Stomach (tissue), 9 donors: ENCODE measurements around the gene WWOX. TPM values are rescaled to one million over a fixed set of nuclear protein-coding genes. Genes with fewer than 3 reads are reported as not detected.

Experiments
- DNase-seq, 2 donors: peaks; one replicate each; pipeline versions ENCODE4 v3.0.0 to v3.0.0-alpha.2; 2013 to 2019
- H3K27ac ChIP-seq, 5 donors: fragments of 200-600 bp in 4 of 5; sonication (generic) in 4 of 5; one replicate each; pipeline ENCODE4 v1.5.1; 2013 to 2019; ENCODE audit warnings: mild to moderate bottlenecking in 1 of 5, moderate library complexity in 1 of 5
- H3K27me3 ChIP-seq, 3 donors: fragments of 200-600 bp; sonication (generic); one replicate each; pipeline ENCODE4 v1.5.1; 2017 to 2019; ENCODE audit warnings: mixed run types in 1 of 3
- H3K36me3 ChIP-seq, 4 donors: fragments of 200-600 bp; sonication (generic); 1 replicate in 3 of 4; 2 replicates in 1 of 4; pipeline ENCODE4 v1.5.1; 2016 to 2019
- H3K4me1 ChIP-seq, 4 donors: fragments of 200-600 bp; sonication (generic); one replicate each; pipeline ENCODE4 v1.5.1; 2016 to 2019
- H3K4me3 ChIP-seq, 4 donors: fragments of 200-600 bp; sonication (generic) in 3 of 4; one replicate each; pipeline ENCODE4 v1.5.1; 2016 to 2019; ENCODE audit warnings: mild to moderate bottlenecking in 1 of 4
- H3K9me3 ChIP-seq, 4 donors: fragments of 200-600 bp; sonication (generic); one replicate each; pipeline ENCODE4 v1.5.1; 2016 to 2019
- CTCF ChIP-seq, 7 experiments: fragments of 450-650 bp in 4 of 7; fragments of 200-600 bp in 3 of 7; sonication (generic) in 3 of 7; IDR thresholded peaks; one replicate each; pipeline ENCODE4 v1.5.1; 2016 to 2019; ENCODE audit warnings: antibody characterized with exemption in 7 of 7, control low read depth in 2 of 7, mild to moderate bottlenecking in 1 of 7
- EP300 ChIP-seq: sonication (generic); formaldehyde crosslinking; IDR thresholded peaks from one replicate; pipeline ENCODE4 v1.6.1; 2017; ENCODE audit warnings: antibody characterized with exemption
- POLR2A ChIP-seq, 4 donors: fragments of 450-650 bp; IDR thresholded peaks; one replicate each; pipeline ENCODE4 v1.6.1; 2016; ENCODE audit warnings: antibody characterized with exemption in 4 of 4, control low read depth in 2 of 4, mild to moderate bottlenecking in 1 of 4, moderate library complexity in 1 of 4
- POLR2AphosphoS5 ChIP-seq, 3 donors: sonication (generic); formaldehyde crosslinking; IDR thresholded peaks; one replicate each; pipeline ENCODE4 v1.6.1; 2016; ENCODE audit warnings: antibody characterized with exemption in 3 of 3
- WGBS, 5 donors: extraction: QIAGEN DNeasy Blood & Tissue Kit in 3 of 5; methylation state at CpG; one replicate each; pipeline versions ENCODE4 v1.1.5 to v1.1.7; 2013 to 2018; 5-methylcytosine and 5-hydroxymethylcytosine counted together
- intact Hi-C: fragments of 100-400 bp; cut with DNase I; formaldehyde crosslinking; loops from one replicate; pipeline ENCODE4 v1.15.1; 2023; ENCODE audit warnings: low total_unique reads
- polyA plus RNA-seq, 3 donors: library from polyadenylated mRNA; stranded (reverse); fragments of 200-250 nt; gene quantifications; one replicate each; pipeline ENCODE4 v1.2.3, GENCODE V29; 2013
- total RNA-seq, 5 donors: library from RNA; depleted of rRNA; stranded (reverse); fragments of >200 nt; gene quantifications; one replicate each; pipeline versions ENCODE4 v1.1.0 to v1.2.3, GENCODE V29; 2014 to 2016
- donor health status: healthy with polysubstance abuse.
- donor health status: Bipolar disorder and iron deficiency.
- donor health status: healthy.

WWOX gene
- total and polyA plus RNA-seq, 8 donors = 7.7 to 129 (median 48.7) TPM

DNA sequence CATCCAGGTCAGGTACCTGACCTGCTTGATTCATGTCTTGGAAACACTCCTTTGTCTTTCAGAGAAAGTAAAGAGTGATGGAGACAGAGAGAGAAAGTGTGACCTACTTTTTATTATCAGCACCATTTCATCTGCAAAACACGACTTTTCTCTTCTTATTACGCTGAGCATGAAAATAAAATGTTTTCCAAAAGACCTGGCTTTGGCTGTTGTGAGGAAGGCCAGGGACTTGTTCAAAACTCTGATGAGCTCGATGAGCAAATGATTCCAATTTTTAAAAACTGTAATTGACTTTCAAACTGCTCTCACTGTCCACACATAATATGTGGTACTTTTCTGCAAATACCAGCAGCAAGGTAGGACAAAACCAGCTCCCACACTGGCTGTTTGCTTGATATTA lies 821.2 kb downstream of the WWOX start:
- no peak for DNase-seq
- no peak overlapping the region for H3K4me3 ChIP-seq
- peaks cover 0 to 13% (median 6%) of the 10 kb centered on the region in 4 donors for H3K9me3 ChIP-seq
- TF ChIP-seq EP300 (no peak), POLR2A (IDR thresholded peaks at IDR 0.05) (no peak), CTCF (IDR thresholded peaks at IDR 0.05) (no peak), POLR2AphosphoS5 (IDR thresholded peaks at IDR 0.05) (no peak)
- intact Hi-C loops = no loop called here
- H3K4me1 ChIP-seq = peaks cover 0 to 4% (median 0%) of the 10 kb centered on the region in 4 donors
- no peak overlapping the region for H3K27ac ChIP-seq
- H3K27me3 ChIP-seq = no peaks in the 10 kb centered on the region
- 30 to 59% (median 45%) methylated on average over 3 of the region's 3 CpGs for WGBS, 5 donors
- no peaks in the 10 kb centered on the region for H3K36me3 ChIP-seq

GRCh38 chr16:78925083-78925767 lies 825.8 kb downstream of the WWOX start:
- no peak for TF ChIP-seq EP300
- peak in 5 of 7 experiments; percentile 32 to 50 (median 40) for TF ChIP-seq CTCF (IDR thresholded peaks at IDR 0.05)
- no peaks in the 10 kb centered on the region for H3K27me3 ChIP-seq
- no peaks in the 10 kb centered on the region for H3K36me3 ChIP-seq
- peak in 1 of 2 donors; percentile 51 for DNase-seq
- intact Hi-C loops = no loop called here
- H3K4me1 ChIP-seq = peaks cover 0 to 10% (median 0%) of the 10 kb centered on the region in 4 donors
- no peak overlapping the region for H3K4me3 ChIP-seq
- H3K27ac ChIP-seq = no peak overlapping the region
- WGBS, 5 donors = 63 to 75% (median 67%) methylated on average over 8 of the region's 8 CpGs
- H3K9me3 ChIP-seq = peaks cover 0 to 13% (median 6%) of the 10 kb centered on the region in 4 donors

DNA sequence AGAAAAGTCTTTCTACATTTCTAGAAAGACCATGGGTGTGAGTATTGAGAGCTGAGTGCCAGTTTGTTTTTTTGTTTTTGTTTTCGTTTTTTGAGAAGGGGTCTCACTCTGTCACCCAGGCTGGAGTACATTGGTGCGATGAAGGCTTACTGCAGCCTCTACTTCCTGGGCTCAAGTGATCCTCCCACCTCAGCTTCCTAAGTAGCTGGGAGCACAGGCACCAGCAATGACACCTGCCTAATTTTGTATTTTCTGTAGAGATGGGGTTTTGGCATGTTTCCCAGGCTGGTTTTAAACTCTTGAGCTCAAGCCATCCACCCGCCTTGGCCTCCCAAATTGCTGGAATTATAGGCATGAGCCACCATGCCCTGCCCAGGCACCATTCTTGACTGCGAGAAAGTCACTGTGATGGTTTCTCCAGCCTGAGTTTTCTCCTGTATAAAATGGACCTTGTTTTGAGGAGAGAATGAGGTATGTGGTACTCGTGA lies 827.3 kb downstream of the WWOX start:
- H3K36me3 ChIP-seq = no peaks in the 10 kb centered on the region
- peaks cover 0 to 8% (median 4%) of the 10 kb centered on the region in 4 donors for H3K9me3 ChIP-seq
- 88 to 96% (median 91%) methylated on average over 5 of the region's 5 CpGs for WGBS, 5 donors
- H3K4me3 ChIP-seq = no peak overlapping the region
- no peaks in the 10 kb centered on the region for H3K27me3 ChIP-seq
- DNase-seq = no peak
- intact Hi-C loops = no loop called here
- peaks cover 0 to 7% (median 0%) of the 10 kb centered on the region in 4 donors for H3K4me1 ChIP-seq
- no peak overlapping the region for H3K27ac ChIP-seq
- TF ChIP-seq POLR2A (IDR thresholded peaks at IDR 0.05) (no peak), POLR2AphosphoS5 (IDR thresholded peaks at IDR 0.05) (no peak), EP300 (no peak), CTCF (IDR thresholded peaks at IDR 0.05) (no peak)

- TF ChIP-seq EP300 = no peak
- TF ChIP-seq CTCF (IDR thresholded peaks at IDR 0.05) = no peak
- TF ChIP-seq POLR2AphosphoS5 (IDR thresholded peaks at IDR 0.05) = no peak
- TF ChIP-seq POLR2A (IDR thresholded peaks at IDR 0.05) = no peak
- Histone ChIP-seq H3K27ac (no peak overlapping the region), H3K9me3 (no peaks in the 10 kb centered on the region), H3K4me3 (peak overlapping the region in 2 of 4 donors; percentile 22 to 24), H3K4me1 (peaks cover 0 to 7% (median 0%) of the 10 kb centered on the region in 4 donors), H3K36me3 (no peaks in the 10 kb centered on the region), H3K27me3 (no peaks in the 10 kb centered on the region)
- WGBS, 5 donors = 33 to 54% (median 43%) methylated on average over 4 of the region's 4 CpGs
- intact Hi-C loops = no loop called here
- DNase-seq = no peak
These were observed 828.3 kb downstream of the WWOX start for GRCh38 chr16:78927766-78928165.
